ENCODE results near the gene KCTD16. TPM values are rescaled to one million over a fixed set of nuclear protein-coding genes. Genes with fewer than 3 reads are reported as not detected.

KCTD16 gene
- total RNA-seq, 4 donors from 2014 or later = under 0.01 to 0.19 (median 0.17) TPM; not detected in 1

- TF ChIP-seq CTCF (IDR thresholded peaks at IDR 0.05; ENCODE audit: low read depth) = no peak
These were observed 293.0 kb downstream of the KCTD16 start for GRCh38 chr5:144463481-144464223.

- TF ChIP-seq CTCF (IDR thresholded peaks at IDR 0.05; ENCODE audit: low read depth) = no peak
These were observed 293.6 kb downstream of the KCTD16 start for GRCh38 chr5:144464306-144464705.

GRCh38 chr5:144465441-144465840 is 294.8 kb downstream of the KCTD16 start:
- TF ChIP-seq CTCF (IDR thresholded peaks at IDR 0.05; ENCODE audit: low read depth) = no peak

- TF ChIP-seq CTCF (IDR thresholded peaks at IDR 0.05; ENCODE audit: low read depth) = no peak
These were observed 297.1 kb downstream of the KCTD16 start for GRCh38 chr5:144467792-144468191.

- no peak for TF ChIP-seq CTCF (IDR thresholded peaks at IDR 0.05; ENCODE audit: low read depth)
These were observed 297.9 kb downstream of the KCTD16 start for GRCh38 chr5:144468571-144468970.

- no peak for TF ChIP-seq CTCF (IDR thresholded peaks at IDR 0.05; ENCODE audit: low read depth)
These were observed 298.4 kb downstream of the KCTD16 start for GRCh38 chr5:144469106-144469505.

- no peak for TF ChIP-seq CTCF (IDR thresholded peaks at IDR 0.05; ENCODE audit: low read depth)
These were observed 301.5 kb downstream of the KCTD16 start for GRCh38 chr5:144472221-144472620.

All from subcutaneous adipose tissue (tissue), 4 donors.